Glutamatergic neuron (in vitro differentiated cells): ENCODE measurements around the gene RPA1. TPM values are rescaled to one million over a fixed set of nuclear protein-coding genes. Genes with fewer than 3 reads are reported as not detected.
A peak's percentile ranks its signal among the peaks of the same experiment; 100 is the strongest.

Experiments used
- DNase-seq: peaks from one replicate; pipeline ENCODE4 v3.0.0; 2022
- H3K27ac Mint-ChIP-seq: one replicate; pipeline ENCODE4 v1.8.0; 2020; ENCODE audit warnings: mild to moderate bottlenecking, mixed read lengths, inconsistent platforms; ENCODE audit not compliant: unreplicated experiment
- H3K27me3 Mint-ChIP-seq: one replicate; pipeline ENCODE4 v1.8.0; 2020; ENCODE audit warnings: mild to moderate bottlenecking, moderate library complexity, mixed read lengths, inconsistent platforms; ENCODE audit not compliant: unreplicated experiment
- H3K36me3 Mint-ChIP-seq: one replicate; pipeline ENCODE4 v1.8.0; 2020; ENCODE audit warnings: mild to moderate bottlenecking, mixed read lengths, inconsistent platforms; ENCODE audit not compliant: unreplicated experiment
- H3K4me1 Mint-ChIP-seq: one replicate; pipeline ENCODE4 v1.8.0; 2020; ENCODE audit warnings: mild to moderate bottlenecking, low read depth, mixed read lengths, inconsistent platforms; ENCODE audit not compliant: unreplicated experiment
- H3K4me3 Mint-ChIP-seq: one replicate; pipeline ENCODE4 v1.8.0; 2020; ENCODE audit warnings: mild to moderate bottlenecking, mixed read lengths, inconsistent platforms; ENCODE audit not compliant: unreplicated experiment
- H3K9me3 Mint-ChIP-seq: one replicate; pipeline ENCODE4 v1.8.0; 2020; ENCODE audit warnings: mild to moderate bottlenecking, moderate library complexity, mixed read lengths, inconsistent platforms; ENCODE audit not compliant: unreplicated experiment
- total RNA-seq: library from RNA; stranded (reverse); fragmentation: NEBNext Ultra II Directional; extraction: Animal tissue kit (Norgen Biotek cat#: 25700); gene quantifications from one replicate; pipeline ENCODE4 v1.2.1, GENCODE V29; 2021; ENCODE audit not compliant: unreplicated experiment
- TF ChIP-seq, protein P1 (sequence below): fragments of 200-600 bp; sonication (generic); IDR thresholded peaks from one replicate; pipeline ENCODE4 v1.5.0; 2021; ENCODE audit not compliant: partially characterized antibody, unreplicated experiment

The RPA1 gene
- total RNA-seq, 1 donor from 2014 or later, result 43.4 TPM

DNA sequence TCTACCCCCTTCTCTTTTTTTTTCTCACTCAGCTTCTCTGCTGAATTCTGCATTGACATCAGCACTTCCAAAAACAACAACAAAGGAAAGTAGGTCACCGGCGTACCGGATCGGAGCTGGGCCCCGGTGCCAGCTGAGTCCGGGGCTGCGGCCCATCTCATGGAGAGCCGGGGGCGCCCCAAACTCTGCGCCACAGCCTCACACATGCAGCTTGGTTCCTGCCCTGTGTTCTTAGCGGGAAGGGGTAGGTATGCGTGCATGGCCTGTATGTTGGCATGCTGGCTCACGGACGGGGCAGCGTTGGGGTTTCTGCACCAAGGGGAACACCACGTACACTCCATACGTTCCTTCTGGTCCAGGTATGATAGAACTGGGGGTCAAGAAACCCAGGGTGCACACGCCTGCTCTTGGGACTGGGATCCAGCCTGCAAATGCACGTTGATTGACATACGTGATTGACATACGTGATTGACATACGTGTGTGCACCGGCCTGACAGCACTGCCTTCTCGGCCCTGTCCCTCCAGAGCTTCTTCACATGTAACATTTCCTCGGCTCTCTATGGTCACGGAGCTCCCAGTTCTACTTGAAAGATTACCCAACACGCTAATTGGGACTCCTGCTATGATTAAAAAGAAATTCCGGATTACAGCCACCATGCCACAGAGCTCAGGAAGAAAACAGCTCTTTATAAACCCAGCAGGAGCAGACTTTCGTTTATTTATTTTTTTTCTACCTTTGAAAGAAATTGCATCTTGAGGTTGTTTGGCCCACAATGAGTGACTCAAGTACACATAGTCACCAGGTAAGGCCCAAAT is 88.7 kb downstream of the RPA1 start:
- TF ChIP-seq, protein P1, sequence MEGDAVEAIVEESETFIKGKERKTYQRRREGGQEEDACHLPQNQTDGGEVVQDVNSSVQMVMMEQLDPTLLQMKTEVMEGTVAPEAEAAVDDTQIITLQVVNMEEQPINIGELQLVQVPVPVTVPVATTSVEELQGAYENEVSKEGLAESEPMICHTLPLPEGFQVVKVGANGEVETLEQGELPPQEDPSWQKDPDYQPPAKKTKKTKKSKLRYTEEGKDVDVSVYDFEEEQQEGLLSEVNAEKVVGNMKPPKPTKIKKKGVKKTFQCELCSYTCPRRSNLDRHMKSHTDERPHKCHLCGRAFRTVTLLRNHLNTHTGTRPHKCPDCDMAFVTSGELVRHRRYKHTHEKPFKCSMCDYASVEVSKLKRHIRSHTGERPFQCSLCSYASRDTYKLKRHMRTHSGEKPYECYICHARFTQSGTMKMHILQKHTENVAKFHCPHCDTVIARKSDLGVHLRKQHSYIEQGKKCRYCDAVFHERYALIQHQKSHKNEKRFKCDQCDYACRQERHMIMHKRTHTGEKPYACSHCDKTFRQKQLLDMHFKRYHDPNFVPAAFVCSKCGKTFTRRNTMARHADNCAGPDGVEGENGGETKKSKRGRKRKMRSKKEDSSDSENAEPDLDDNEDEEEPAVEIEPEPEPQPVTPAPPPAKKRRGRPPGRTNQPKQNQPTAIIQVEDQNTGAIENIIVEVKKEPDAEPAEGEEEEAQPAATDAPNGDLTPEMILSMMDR, result no peak
- Mint-ChIP-seq H3K27me3 (peaks cover 7% of the 10 kb centered on the region), H3K4me3 (peak overlapping the region; percentile 40), H3K27ac (peak overlapping the region; percentile 87), H3K4me1 (peaks cover 36% of the 10 kb centered on the region), H3K9me3 (peaks cover 4% of the 10 kb centered on the region), H3K36me3 (no peaks in the 10 kb centered on the region)
- DNase-seq, result no peak

DNA sequence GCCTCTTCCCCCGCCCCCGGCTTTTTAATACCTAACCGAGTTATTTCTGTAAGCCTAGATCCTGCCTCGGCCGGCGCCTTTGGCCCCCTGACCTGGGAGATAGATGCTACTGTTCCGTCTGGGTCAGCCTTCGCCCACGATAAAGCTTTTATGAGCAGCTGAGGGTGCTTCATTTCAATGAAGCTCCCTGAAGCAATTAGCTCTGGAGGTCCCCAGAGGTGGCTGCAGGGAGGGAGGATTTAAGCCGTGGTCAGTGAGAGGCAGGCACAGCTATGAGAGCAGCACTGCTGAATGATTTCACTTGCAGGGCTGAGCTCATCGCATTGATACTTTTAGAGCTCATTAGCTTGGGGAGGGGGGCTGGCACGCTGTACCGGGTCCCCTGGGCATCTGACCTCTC is 89.4 kb downstream of the RPA1 start:
- DNase-seq, result peak; percentile 79
- peak overlapping the region; percentile 87 for H3K27ac Mint-ChIP-seq
- H3K4me3 Mint-ChIP-seq, result peak overlapping the region; percentile 40
- H3K27me3 Mint-ChIP-seq, result peaks cover 7% of the 10 kb centered on the region
- peaks cover 3% of the 10 kb centered on the region for H3K9me3 Mint-ChIP-seq
- TF ChIP-seq, protein P1, result no peak
- peaks cover 36% of the 10 kb centered on the region for H3K4me1 Mint-ChIP-seq
- H3K36me3 Mint-ChIP-seq, result no peaks in the 10 kb centered on the region

DNA sequence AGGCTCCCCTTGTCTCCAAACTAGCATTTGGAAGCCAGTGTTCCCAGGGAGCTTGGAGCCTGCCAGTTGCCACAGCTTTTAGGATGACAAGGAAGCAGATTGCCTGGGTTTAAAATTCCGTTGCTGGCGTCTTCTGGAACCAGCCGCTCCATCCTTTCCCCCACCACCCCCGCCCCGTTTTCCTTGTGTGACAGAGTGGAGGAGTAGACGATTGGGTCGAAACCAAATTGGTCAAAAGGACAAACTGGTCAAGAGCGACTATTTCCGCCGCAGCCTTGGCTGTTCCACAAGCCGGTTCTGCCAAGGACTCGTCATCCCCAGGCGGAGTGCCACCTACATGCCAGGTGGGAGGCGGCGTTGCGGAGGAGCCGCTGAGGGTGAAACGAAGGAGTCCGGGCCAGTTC is 91.1 kb downstream of the RPA1 start:
- TF ChIP-seq, protein P1, result no peak
- Mint-ChIP-seq H3K27ac (no peak overlapping the region), H3K9me3 (peaks cover 3% of the 10 kb centered on the region), H3K36me3 (no peaks in the 10 kb centered on the region), H3K27me3 (peaks cover 6% of the 10 kb centered on the region), H3K4me3 (no peak overlapping the region), H3K4me1 (peaks cover 33% of the 10 kb centered on the region)
- no peak for DNase-seq

DNA sequence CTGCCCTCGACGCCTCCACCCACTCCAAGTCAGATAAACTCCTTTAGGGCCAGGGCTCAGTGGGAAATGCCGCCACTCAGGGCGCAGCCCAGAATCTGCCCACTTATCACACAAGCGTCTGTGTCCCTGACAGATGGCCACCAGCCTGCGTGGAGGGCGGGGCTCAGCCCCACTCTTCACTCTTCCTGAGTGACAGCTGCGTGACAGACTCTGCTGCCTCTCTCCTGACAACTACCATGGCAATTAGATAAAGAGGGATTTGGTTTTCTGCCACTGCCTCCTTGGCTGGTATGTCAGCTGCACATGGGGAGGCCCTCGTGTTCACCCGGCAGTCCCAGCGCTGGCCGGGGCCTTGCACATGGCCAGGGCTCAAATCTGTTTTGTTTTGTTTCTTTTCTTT is 99.2 kb downstream of the RPA1 start:
- TF ChIP-seq, protein P1, result no peak
- peak; percentile 72 for DNase-seq

DNA sequence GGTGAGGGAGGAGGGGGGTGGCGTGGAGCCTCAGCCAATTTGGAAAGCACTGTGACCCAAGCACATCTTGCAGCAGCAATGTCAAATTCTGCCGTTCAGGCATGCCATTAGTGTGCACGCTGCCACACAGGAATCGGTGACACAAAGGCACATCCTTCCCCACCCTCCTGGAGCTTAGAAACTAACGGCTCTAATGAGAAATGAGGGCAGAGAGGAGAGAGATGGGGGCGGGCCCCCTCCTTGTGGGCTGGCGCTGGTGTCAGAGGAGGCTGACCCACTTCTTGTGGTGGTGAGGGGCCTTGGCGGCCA is 100.5 kb downstream of the RPA1 start:
- Mint-ChIP-seq H3K9me3 (peaks cover 8% of the 10 kb centered on the region), H3K27me3 (peaks cover 7% of the 10 kb centered on the region), H3K27ac (peak overlapping the region; percentile 82), H3K36me3 (no peaks in the 10 kb centered on the region), H3K4me1 (peaks cover 31% of the 10 kb centered on the region), H3K4me3 (no peak overlapping the region)
- TF ChIP-seq, protein P1, result no peak
- DNase-seq, result no peak

More for the DNA sequence above, 99.2 kb downstream of the RPA1 start:
- Mint-ChIP-seq H3K36me3 (no peaks in the 10 kb centered on the region), H3K9me3 (peaks cover 8% of the 10 kb centered on the region), H3K4me1 (peaks cover 23% of the 10 kb centered on the region), H3K4me3 (peak overlapping the region; percentile 34), H3K27ac (peak overlapping the region; percentile 75), H3K27me3 (peaks cover 7% of the 10 kb centered on the region)
